Nephron progenitor cell (in vitro differentiated cells): ENCODE data around the gene MMUT.
"Not testable (repeated sequence)": the region's sequence is repeated elsewhere in the genome, so short reads cannot be mapped to it uniquely, and the experiment has no call there.

Source experiments
- DNase-seq: peaks from one replicate; pipeline ENCODE4 v3.0.0; 2021
- H3K27ac Mint-ChIP-seq: 2 replicates; pipeline ENCODE4 v1.8.0; 2021; ENCODE audit warnings: mild to moderate bottlenecking, moderate library complexity, mixed read lengths
- H3K27me3 Mint-ChIP-seq: 2 replicates; pipeline ENCODE4 v1.8.0; 2021; ENCODE audit warnings: mild to moderate bottlenecking, low read depth, mixed read lengths; ENCODE audit not compliant: poor library complexity
- H3K36me3 Mint-ChIP-seq: 2 replicates; pipeline ENCODE4 v1.8.0; 2021; ENCODE audit warnings: low read depth, mixed read lengths
- H3K4me1 Mint-ChIP-seq: 2 replicates; pipeline ENCODE4 v1.8.0; 2021; ENCODE audit warnings: mixed read lengths
- H3K4me3 Mint-ChIP-seq: 2 replicates; pipeline ENCODE4 v1.8.0; 2021; ENCODE audit warnings: mild to moderate bottlenecking, moderate library complexity, mixed read lengths
- H3K9me3 Mint-ChIP-seq: 2 replicates; pipeline ENCODE4 v1.8.0; 2021; ENCODE audit warnings: mild to moderate bottlenecking, moderate library complexity, mixed read lengths
- TF ChIP-seq, protein P1 (sequence below): fragments of 200-600 bp; sonication (generic); IDR thresholded peaks from 2 replicates; pipeline ENCODE4 v1.5.0; 2021; ENCODE audit warnings: antibody characterized with exemption

Gene MMUT

DNA sequence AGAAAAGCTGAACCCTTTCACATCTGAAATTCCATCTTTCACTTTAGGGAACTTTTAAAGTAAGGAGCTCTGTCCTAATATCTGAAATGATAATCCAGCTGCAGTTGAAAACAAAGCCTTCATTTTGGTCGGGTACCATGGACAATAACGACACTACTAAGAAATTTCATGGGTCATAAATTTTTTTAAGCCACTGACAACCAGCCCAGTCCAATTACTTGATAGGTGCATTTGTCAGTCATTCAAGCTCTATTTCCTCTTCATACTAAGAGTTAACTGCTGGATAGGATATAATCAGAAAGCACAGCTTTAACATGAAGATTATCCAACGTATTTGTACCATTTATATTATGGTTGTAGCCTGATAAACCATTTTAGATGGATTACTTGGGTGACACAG, 52.5 kb downstream of the MMUT start:
- peaks cover 4% of the 10 kb centered on the region for H3K4me1 Mint-ChIP-seq
- TF ChIP-seq, protein P1, sequence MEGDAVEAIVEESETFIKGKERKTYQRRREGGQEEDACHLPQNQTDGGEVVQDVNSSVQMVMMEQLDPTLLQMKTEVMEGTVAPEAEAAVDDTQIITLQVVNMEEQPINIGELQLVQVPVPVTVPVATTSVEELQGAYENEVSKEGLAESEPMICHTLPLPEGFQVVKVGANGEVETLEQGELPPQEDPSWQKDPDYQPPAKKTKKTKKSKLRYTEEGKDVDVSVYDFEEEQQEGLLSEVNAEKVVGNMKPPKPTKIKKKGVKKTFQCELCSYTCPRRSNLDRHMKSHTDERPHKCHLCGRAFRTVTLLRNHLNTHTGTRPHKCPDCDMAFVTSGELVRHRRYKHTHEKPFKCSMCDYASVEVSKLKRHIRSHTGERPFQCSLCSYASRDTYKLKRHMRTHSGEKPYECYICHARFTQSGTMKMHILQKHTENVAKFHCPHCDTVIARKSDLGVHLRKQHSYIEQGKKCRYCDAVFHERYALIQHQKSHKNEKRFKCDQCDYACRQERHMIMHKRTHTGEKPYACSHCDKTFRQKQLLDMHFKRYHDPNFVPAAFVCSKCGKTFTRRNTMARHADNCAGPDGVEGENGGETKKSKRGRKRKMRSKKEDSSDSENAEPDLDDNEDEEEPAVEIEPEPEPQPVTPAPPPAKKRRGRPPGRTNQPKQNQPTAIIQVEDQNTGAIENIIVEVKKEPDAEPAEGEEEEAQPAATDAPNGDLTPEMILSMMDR: no peak
- H3K4me3 Mint-ChIP-seq: no peak overlapping the region
- H3K9me3 Mint-ChIP-seq: no peaks in the 10 kb centered on the region
- no peaks in the 10 kb centered on the region for H3K27me3 Mint-ChIP-seq
- no peak overlapping the region for H3K27ac Mint-ChIP-seq
- H3K36me3 Mint-ChIP-seq: no peaks in the 10 kb centered on the region
- no peak for DNase-seq

DNA sequence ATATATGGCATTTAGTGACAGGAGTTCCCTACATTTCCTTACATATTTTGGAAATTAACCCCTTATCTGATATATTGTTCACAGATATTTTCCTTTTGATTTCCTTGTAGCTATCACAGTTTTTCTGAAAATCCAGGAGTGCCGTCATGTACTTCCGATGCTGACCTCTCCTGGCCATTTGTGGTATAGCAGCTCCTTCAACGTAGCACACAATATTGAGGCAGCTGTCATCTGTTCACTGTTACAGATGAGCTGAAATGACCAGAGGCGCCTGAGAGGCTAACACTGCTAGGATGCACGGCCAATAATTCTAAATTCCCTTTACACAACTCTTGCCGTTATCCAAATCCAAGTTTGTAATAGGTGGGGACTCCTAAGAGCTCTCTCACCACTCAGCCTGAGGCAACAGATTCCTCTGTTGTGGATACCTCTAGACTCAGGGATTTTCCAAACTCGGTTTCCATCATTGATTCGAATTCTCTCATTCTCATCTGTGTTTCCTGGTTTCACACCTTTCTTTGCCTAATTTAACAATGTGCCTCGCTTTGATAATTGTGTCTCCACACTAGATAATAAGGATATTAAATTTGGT, 53.0 kb downstream of the MMUT start:
- H3K4me1 Mint-ChIP-seq: peaks cover 4% of the 10 kb centered on the region
- no peaks in the 10 kb centered on the region for H3K27me3 Mint-ChIP-seq
- H3K36me3 Mint-ChIP-seq: no peaks in the 10 kb centered on the region
- DNase-seq: peak; percentile 84
- TF ChIP-seq, protein P1: peak; percentile 84
- no peaks in the 10 kb centered on the region for H3K9me3 Mint-ChIP-seq
- no peak overlapping the region for H3K4me3 Mint-ChIP-seq
- H3K27ac Mint-ChIP-seq: no peak overlapping the region

- no peak for DNase-seq
- TF ChIP-seq, protein P1: no peak
- H3K9me3 Mint-ChIP-seq: no peaks in the 10 kb centered on the region
- no peak overlapping the region for H3K4me3 Mint-ChIP-seq
- peaks cover 4% of the 10 kb centered on the region for H3K4me1 Mint-ChIP-seq
- no peak overlapping the region for H3K27ac Mint-ChIP-seq
- no peaks in the 10 kb centered on the region for H3K27me3 Mint-ChIP-seq
- no peaks in the 10 kb centered on the region for H3K36me3 Mint-ChIP-seq
Measured at GRCh38 chr6:49406250-49406970, 56.6 kb downstream of the MMUT start.

GRCh38 chr6:49401063-49401462, 62.0 kb downstream of the MMUT start:
- H3K4me3 Mint-ChIP-seq: no peak overlapping the region
- no peaks in the 10 kb centered on the region for H3K36me3 Mint-ChIP-seq
- no peak for DNase-seq
- TF ChIP-seq, protein P1: no peak
- no peaks in the 10 kb centered on the region for H3K9me3 Mint-ChIP-seq
- no peak overlapping the region for H3K27ac Mint-ChIP-seq
- H3K27me3 Mint-ChIP-seq: no peaks in the 10 kb centered on the region
- H3K4me1 Mint-ChIP-seq: no peaks in the 10 kb centered on the region

- H3K36me3 Mint-ChIP-seq, H3K27me3 Mint-ChIP-seq, H3K4me1 Mint-ChIP-seq, H3K4me3 Mint-ChIP-seq, H3K27ac Mint-ChIP-seq, DNase-seq: not testable (repeated sequence)
- H3K9me3 Mint-ChIP-seq: peaks cover 24% of the 10 kb centered on the region
Measured at GRCh38 chr6:49386667-49387508, 76.2 kb downstream of the MMUT start.

- H3K27ac Mint-ChIP-seq: no peak overlapping the region
- TF ChIP-seq, protein P1: no peak
- peaks cover 2% of the 10 kb centered on the region for H3K27me3 Mint-ChIP-seq
Measured at GRCh38 chr6:49384904-49385303, 78.1 kb downstream of the MMUT start.

More at GRCh38 chr6:49384904-49385303, 78.1 kb downstream of the MMUT start:
- Mint-ChIP-seq H3K9me3 (peaks cover 26% of the 10 kb centered on the region), H3K4me1 (no peaks in the 10 kb centered on the region), H3K36me3 (no peaks in the 10 kb centered on the region), H3K4me3 (no peak overlapping the region)
- no peak for DNase-seq
